ENCODE data around the gene COL6A1. TPM values are rescaled to one million over a fixed set of nuclear protein-coding genes. Genes with fewer than 3 reads are reported as not detected.

COL6A1 gene
- total and polyA plus RNA-seq, 2 of the 13 experiments (the other 11 are each of a cell fraction or from before 2014, with no cell fraction given) = 3.1 to 4.8 TPM

GRCh38 chr21:46054451-46054881, 72.9 kb downstream of the COL6A1 start (continued):
- TF ChIP-seq GPBP1L1 (CRISPR knock-in tag; IDR thresholded peaks at IDR 0.05) (no peak), ZNF414 (CRISPR knock-in tag; IDR thresholded peaks at IDR 0.05) (no peak), NR2F2 (IDR thresholded peaks at IDR 0.05; ENCODE audit: borderline replicate concordance, low read depth) (peak; percentile 55; the same call in 1 of the 2 replicates), BCLAF1 (IDR thresholded peaks at IDR 0.05) (no peak)

Other genes starting within 250 kb of the COL6A1 start
- 0.07 and 0.14 TPM in 2 replicates for gene COL6A2, start 116.3 kb downstream of the COL6A1 start, total RNA-seq (2016; rRNA removed; fragmentation: Illumina TruSeq; extraction: Trizol)
- gene COL6A2, start 116.3 kb downstream of the COL6A1 start, polyA plus RNA-seq (2011; rRNA removed) = 0.41 and 1.6 TPM in 2 replicates
- 78.5 and 105 TPM in 2 replicates for gene FTCD, start 173.8 kb downstream of the COL6A1 start, total RNA-seq (2016; rRNA removed; fragmentation: Illumina TruSeq; extraction: Trizol)
- gene FTCD, start 173.8 kb downstream of the COL6A1 start, polyA plus RNA-seq (2011; rRNA removed) = 75.7 and 112 TPM in 2 replicates
- 2.8 and 3.3 TPM in 2 replicates for gene SPATC1L, start 202.7 kb downstream of the COL6A1 start, total RNA-seq (2016; rRNA removed; fragmentation: Illumina TruSeq; extraction: Trizol)
- 1.4 and 2.6 TPM in 2 replicates for gene SPATC1L, start 202.7 kb downstream of the COL6A1 start, polyA plus RNA-seq (2011; rRNA removed)
- 73.5 and 113 TPM in 2 replicates for gene LSS, start 247.0 kb downstream of the COL6A1 start, total RNA-seq (2016; rRNA removed; fragmentation: Illumina TruSeq; extraction: Trizol)
- gene LSS, start 247.0 kb downstream of the COL6A1 start, polyA plus RNA-seq (2011; rRNA removed) = 72.6 and 182 TPM in 2 replicates

All from HepG2 (cell line).